ENCODE measurements around the gene LRRC59. TPM values are rescaled to one million over a fixed set of nuclear protein-coding genes. Genes with fewer than 3 reads are reported as not detected.

The LRRC59 gene
- total and polyA plus RNA-seq, 2 of the 13 experiments (the other 11 are each of a cell fraction or from before 2014, with no cell fraction given): 87.3 to 222 TPM

DNA sequence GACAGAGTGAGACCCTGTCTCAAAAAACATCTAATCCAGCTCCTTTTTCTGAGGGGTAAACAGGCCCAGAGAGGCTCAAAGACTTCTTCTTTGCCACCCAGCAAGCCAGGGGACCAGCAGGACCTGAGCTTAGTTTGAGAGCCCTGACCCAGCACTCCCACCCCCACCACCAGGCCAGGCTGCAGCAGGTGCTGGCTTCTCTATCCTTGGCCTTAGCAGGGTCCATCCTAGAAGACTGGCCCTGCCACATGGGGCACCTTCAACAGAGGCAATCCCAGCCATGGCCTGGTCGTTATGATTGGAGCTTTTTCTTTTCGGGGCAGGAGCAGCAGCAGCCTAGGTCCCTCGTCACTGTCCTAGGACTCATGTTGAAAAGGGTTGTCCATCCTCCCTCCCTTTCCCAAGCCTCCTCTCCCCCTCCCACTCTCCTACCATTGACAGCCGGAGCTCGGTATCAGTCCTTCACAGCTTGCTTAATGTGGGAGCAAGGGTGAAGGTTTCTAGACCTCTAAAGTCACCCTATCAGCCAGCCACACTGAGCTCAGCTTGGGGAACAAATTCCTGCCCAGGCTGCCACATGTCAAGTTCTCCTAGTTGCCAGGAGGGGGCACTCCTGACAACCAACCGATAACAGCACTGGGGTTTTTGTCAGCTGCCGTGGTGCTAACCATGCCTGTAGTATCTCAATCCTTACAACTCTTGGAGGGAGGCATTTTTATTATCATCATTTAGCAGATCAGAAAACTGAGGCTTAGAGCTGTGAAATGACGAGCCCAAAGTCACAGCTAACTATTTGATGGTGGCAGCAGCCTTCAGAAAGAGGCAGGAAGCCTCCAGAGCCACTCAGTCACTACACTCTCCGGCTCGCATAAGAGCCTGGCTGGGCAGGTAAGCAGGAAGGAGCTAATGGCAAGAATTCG lies 35.5 kb downstream of the LRRC59 start (continued):
- TF ChIP-seq ZNF577 (CRISPR knock-in tag; IDR thresholded peaks at IDR 0.05; ENCODE audit: borderline replicate concordance, low read depth) (no peak), REPIN1 (CRISPR knock-in tag; IDR thresholded peaks at IDR 0.05; ENCODE audit: borderline replicate concordance, low read depth) (peak; percentile 61; the same call in 1 of the 2 replicates), ZNF777 (CRISPR knock-in tag; IDR thresholded peaks at IDR 0.05) (no peak), ZZZ3 (CRISPR knock-in tag; IDR thresholded peaks at IDR 0.05; ENCODE audit: borderline replicate concordance) (no peak), SOX5 (CRISPR knock-in tag; IDR thresholded peaks at IDR 0.05; ENCODE audit: borderline replicate concordance) (peak; percentile 29; the same call in 1 of the 2 replicates), ZNF326 (CRISPR knock-in tag; IDR thresholded peaks at IDR 0.05; ENCODE audit: borderline replicate concordance) (0 out of 2 replicates have a peak, but pooled peaks have one; percentile 45), SPEN (CRISPR knock-in tag; IDR thresholded peaks at IDR 0.05; ENCODE audit: low read depth) (peak; percentile 27; the same call in 1 of the 2 replicates), SALL1 (CRISPR knock-in tag; IDR thresholded peaks at IDR 0.05) (peak; percentile 38; the same call in 1 of the 2 replicates), RFXANK (CRISPR knock-in tag; IDR thresholded peaks at IDR 0.05) (no peak), ZSCAN25 (CRISPR knock-in tag; IDR thresholded peaks at IDR 0.05) (peak; percentile 47; the same call in 1 of the 2 replicates), ZNF501 (CRISPR knock-in tag; IDR thresholded peaks at IDR 0.05) (peak; percentile 54), NR2F6 (IDR thresholded peaks at IDR 0.05) (no peak), NR2F6 (CRISPR knock-in tag; IDR thresholded peaks at IDR 0.05) (peak; percentile 43; the same call in 1 of the 2 replicates)
- TF ChIP-seq, protein P1, sequence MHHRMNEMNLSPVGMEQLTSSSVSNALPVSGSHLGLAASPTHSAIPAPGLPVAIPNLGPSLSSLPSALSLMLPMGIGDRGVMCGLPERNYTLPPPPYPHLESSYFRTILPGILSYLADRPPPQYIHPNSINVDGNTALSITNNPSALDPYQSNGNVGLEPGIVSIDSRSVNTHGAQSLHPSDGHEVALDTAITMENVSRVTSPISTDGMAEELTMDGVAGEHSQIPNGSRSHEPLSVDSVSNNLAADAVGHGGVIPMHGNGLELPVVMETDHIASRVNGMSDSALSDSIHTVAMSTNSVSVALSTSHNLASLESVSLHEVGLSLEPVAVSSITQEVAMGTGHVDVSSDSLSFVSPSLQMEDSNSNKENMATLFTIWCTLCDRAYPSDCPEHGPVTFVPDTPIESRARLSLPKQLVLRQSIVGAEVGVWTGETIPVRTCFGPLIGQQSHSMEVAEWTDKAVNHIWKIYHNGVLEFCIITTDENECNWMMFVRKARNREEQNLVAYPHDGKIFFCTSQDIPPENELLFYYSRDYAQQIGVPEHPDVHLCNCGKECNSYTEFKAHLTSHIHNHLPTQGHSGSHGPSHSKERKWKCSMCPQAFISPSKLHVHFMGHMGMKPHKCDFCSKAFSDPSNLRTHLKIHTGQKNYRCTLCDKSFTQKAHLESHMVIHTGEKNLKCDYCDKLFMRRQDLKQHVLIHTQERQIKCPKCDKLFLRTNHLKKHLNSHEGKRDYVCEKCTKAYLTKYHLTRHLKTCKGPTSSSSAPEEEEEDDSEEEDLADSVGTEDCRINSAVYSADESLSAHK (CRISPR knock-in tag; IDR thresholded peaks at IDR 0.05; ENCODE audit: borderline replicate concordance): peak; percentile 50; the same call in 1 of the 2 replicates
- TF ChIP-seq, protein P2, sequence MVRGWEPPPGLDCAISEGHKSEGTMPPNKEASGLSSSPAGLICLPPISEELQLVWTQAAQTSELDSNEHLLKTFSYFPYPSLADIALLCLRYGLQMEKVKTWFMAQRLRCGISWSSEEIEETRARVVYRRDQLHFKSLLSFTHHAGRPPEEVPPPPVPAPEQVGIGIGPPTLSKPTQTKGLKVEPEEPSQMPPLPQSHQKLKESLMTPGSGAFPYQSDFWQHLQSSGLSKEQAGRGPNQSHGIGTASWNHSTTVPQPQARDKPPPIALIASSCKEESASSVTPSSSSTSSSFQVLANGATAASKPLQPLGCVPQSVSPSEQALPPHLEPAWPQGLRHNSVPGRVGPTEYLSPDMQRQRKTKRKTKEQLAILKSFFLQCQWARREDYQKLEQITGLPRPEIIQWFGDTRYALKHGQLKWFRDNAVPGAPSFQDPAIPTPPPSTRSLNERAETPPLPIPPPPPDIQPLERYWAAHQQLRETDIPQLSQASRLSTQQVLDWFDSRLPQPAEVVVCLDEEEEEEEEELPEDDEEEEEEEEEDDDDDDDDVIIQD (CRISPR knock-in tag; IDR thresholded peaks at IDR 0.05; ENCODE audit: low read depth): no peak
- TF ChIP-seq, protein P3, sequence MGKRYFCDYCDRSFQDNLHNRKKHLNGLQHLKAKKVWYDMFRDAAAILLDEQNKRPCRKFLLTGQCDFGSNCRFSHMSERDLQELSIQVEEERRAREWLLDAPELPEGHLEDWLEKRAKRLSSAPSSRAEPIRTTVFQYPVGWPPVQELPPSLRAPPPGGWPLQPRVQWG (CRISPR knock-in tag; IDR thresholded peaks at IDR 0.05; ENCODE audit: borderline replicate concordance, low read depth): no peak
- TF ChIP-seq, protein P4, sequence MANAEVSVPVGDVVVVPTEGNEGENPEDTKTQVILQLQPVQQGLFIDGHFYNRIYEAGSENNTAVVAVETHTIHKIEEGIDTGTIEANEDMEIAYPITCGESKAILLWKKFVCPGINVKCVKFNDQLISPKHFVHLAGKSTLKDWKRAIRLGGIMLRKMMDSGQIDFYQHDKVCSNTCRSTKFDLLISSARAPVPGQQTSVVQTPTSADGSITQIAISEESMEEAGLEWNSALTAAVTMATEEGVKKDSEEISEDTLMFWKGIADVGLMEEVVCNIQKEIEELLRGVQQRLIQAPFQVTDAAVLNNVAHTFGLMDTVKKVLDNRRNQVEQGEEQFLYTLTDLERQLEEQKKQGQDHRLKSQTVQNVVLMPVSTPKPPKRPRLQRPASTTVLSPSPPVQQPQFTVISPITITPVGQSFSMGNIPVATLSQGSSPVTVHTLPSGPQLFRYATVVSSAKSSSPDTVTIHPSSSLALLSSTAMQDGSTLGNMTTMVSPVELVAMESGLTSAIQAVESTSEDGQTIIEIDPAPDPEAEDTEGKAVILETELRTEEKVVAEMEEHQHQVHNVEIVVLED (CRISPR knock-in tag; IDR thresholded peaks at IDR 0.05; ENCODE audit: borderline replicate concordance): peak; percentile 59; the same call in 1 of the 2 replicates

All from HepG2 (cell line).